WTC11 (cell line): Measurements from ENCODE around the gene GPR161. TPM values are rescaled to one million over a fixed set of nuclear protein-coding genes. Genes with fewer than 3 reads are reported as not detected.

Experiments
- ATAC-seq: fragments of 200-7000 bp; cut with Tn5 transposase; 2 replicates; pipeline ENCODE4 v1.10.0; 2021; ENCODE audit warnings: mild to moderate bottlenecking, moderate library complexity
- CTCF ChIA-PET: fragments of 300-600 bp; sonication (Branson Sonifier 250); formaldehyde crosslinking; loops from one replicate; lab custom pipeline; 2021; ENCODE audit warnings: antibody characterized with exemption; lab: Charles Lee
- POLR2A ChIA-PET: fragments of 350-600 bp; sonication (Branson Sonifier 250); formaldehyde crosslinking; loops from one replicate; lab custom pipeline; 2021; ENCODE audit warnings: antibody characterized with exemption; lab: Charles Lee
- DNase-seq: peaks from one replicate; pipeline ENCODE4 v3.0.0; 2021; ENCODE audit warnings: low spot score
- H3K27ac Mint-ChIP-seq: 2 replicates; pipeline ENCODE4 v1.8.0; 2021; ENCODE audit warnings: mixed read lengths
- H3K27me3 Mint-ChIP-seq: 2 replicates; pipeline ENCODE4 v1.8.0; 2021; ENCODE audit warnings: low read depth, mild to moderate bottlenecking, moderate library complexity, mixed read lengths
- H3K36me3 Mint-ChIP-seq: 2 replicates; pipeline ENCODE4 v1.8.0; 2021; ENCODE audit warnings: mixed read lengths
- H3K4me1 Mint-ChIP-seq: 2 replicates; pipeline ENCODE4 v1.8.0; 2022; ENCODE audit warnings: mixed read lengths
- H3K4me3 Mint-ChIP-seq: 2 replicates; pipeline ENCODE4 v1.8.0; 2021; ENCODE audit warnings: mild to moderate bottlenecking, moderate library complexity, mixed read lengths
- H3K9me3 Mint-ChIP-seq: 2 replicates; pipeline ENCODE4 v1.8.0; 2021; ENCODE audit warnings: mixed read lengths
- CREB1 ChIP-seq: sonication (generic); formaldehyde crosslinking; IDR thresholded peaks from 2 replicates; pipeline ENCODE4 v1.8.0; 2023; ENCODE audit warnings: mild to moderate bottlenecking, missing genetic modification reagents
- GRHL2 ChIP-seq: fragments of 250-450 bp; sonication (Bioruptor Pico); IDR thresholded peaks from 2 replicates; pipeline ENCODE4 v1.8.0; 2022; ENCODE audit warnings: mild to moderate bottlenecking, moderate library complexity; ENCODE audit not compliant: insufficient replicate concordance, severe bottlenecking
- HMGA2 ChIP-seq: fragments of 250-450 bp; sonication (Bioruptor Pico); IDR thresholded peaks from 2 replicates; pipeline ENCODE4 v1.4.0; 2021; ENCODE audit warnings: mild to moderate bottlenecking, moderate library complexity
- IRF2 ChIP-seq: sonication (generic); formaldehyde crosslinking; IDR thresholded peaks from 2 replicates; pipeline ENCODE4 v1.8.0; 2022; ENCODE audit warnings: low read depth, missing genetic modification reagents, borderline replicate concordance
- JAZF1 ChIP-seq: fragments of 250-450 bp; sonication (Bioruptor Pico); IDR thresholded peaks from 2 replicates; pipeline ENCODE4 v1.9.0; 2021; ENCODE audit warnings: moderate library complexity, mild to moderate bottlenecking, inconsistent platforms
- NFATC4 ChIP-seq: fragments of 250-450 bp; sonication (Bioruptor Pico); IDR thresholded peaks from 2 replicates; pipeline ENCODE4 v1.9.0; 2021; ENCODE audit warnings: mild to moderate bottlenecking
- NFE2L1 ChIP-seq: sonication (generic); formaldehyde crosslinking; IDR thresholded peaks from 2 replicates; pipeline ENCODE4 v1.8.1; 2023; ENCODE audit warnings: missing genetic modification reagents
- NR3C1 ChIP-seq: sonication (generic); formaldehyde crosslinking; conservative IDR thresholded peaks from 2 replicates; pipeline ENCODE4 v1.8.1; 2023; ENCODE audit warnings: low read depth, mild to moderate bottlenecking, missing genetic modification reagents
- TEAD4 ChIP-seq: sonication (generic); formaldehyde crosslinking; IDR thresholded peaks from 2 replicates; pipeline ENCODE4 v1.8.0; 2022; ENCODE audit warnings: mild to moderate bottlenecking, missing genetic modification reagents
- ZNF121 ChIP-seq: sonication (generic); formaldehyde crosslinking; IDR thresholded peaks from 2 replicates; pipeline ENCODE4 v1.8.0; 2023; ENCODE audit warnings: missing genetic modification reagents
- ZNF232 ChIP-seq: sonication (generic); formaldehyde crosslinking; IDR thresholded peaks from 2 replicates; pipeline ENCODE4 v1.8.0; 2022; ENCODE audit warnings: mild to moderate bottlenecking, missing genetic modification reagents
- ZNF317 ChIP-seq: sonication (generic); formaldehyde crosslinking; IDR thresholded peaks from 2 replicates; pipeline ENCODE4 v1.8.1; 2023; ENCODE audit warnings: low read depth, mild to moderate bottlenecking, moderate library complexity, missing genetic modification reagents, borderline replicate concordance
- ZNF396 ChIP-seq: fragments of 250-450 bp; sonication (Bioruptor Pico); IDR thresholded peaks from 2 replicates; pipeline ENCODE4 v1.8.0; 2021; ENCODE audit warnings: mild to moderate bottlenecking, moderate library complexity, borderline replicate concordance
- total RNA-seq: library from RNA; stranded (reverse); gene quantifications from 3 replicates; pipeline ENCODE4 v1.2.3, GENCODE V29; 2021
- TF ChIP-seq, protein P1 (sequence below): fragments of 250-450 bp; sonication (Bioruptor Pico); IDR thresholded peaks from 2 replicates; pipeline ENCODE4 v1.9.0; 2021; ENCODE audit warnings: mild to moderate bottlenecking
- TF ChIP-seq, protein P2 (sequence below): fragments of 250-450 bp; sonication (Bioruptor Pico); IDR thresholded peaks from 2 replicates; pipeline ENCODE4 v1.9.0; 2021; ENCODE audit warnings: mild to moderate bottlenecking, borderline replicate concordance
- TF ChIP-seq, protein P3 (sequence below): sonication (generic); formaldehyde crosslinking; IDR thresholded peaks from 2 replicates; pipeline ENCODE4 v1.8.1; 2023; ENCODE audit warnings: mild to moderate bottlenecking, moderate library complexity, missing genetic modification reagents

GPR161 gene
- total RNA-seq, 1 experiment from 2014 or later: 11.6 TPM

DNA sequence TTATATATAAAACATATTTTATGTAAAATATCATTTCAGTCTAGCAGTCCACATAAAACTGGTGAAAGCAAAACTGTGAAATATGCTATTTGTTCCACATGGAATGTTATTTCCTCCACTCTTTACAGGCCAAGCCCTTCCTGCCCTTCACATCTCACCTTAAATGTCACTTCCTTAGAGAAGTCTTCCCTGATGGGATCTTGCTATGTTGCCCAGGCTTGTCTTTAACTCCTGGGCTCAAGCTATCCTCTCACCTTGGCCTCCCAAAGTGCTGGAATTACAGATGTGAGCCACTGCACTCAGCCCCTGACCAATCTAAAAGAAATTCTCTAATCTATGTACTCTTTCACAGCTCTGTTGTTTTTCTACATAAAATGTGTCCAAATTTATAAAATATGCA is 2.3 kb upstream of the GPR161 start:
- DNase-seq (no peak), ATAC-seq (no peak)
- ChIA-PET POLR2A (no interaction called here), CTCF (interaction anchor here (1.1 kb wide), 1 partner anchor 96 kb away, joined by 4 read pairs; no protein-coding TSS in a partner anchor)
- peak; percentile 64; the same call in 1 of the 2 replicates for TF ChIP-seq ZNF121 (CRISPR knock-in tag)
- TF ChIP-seq, protein P1, sequence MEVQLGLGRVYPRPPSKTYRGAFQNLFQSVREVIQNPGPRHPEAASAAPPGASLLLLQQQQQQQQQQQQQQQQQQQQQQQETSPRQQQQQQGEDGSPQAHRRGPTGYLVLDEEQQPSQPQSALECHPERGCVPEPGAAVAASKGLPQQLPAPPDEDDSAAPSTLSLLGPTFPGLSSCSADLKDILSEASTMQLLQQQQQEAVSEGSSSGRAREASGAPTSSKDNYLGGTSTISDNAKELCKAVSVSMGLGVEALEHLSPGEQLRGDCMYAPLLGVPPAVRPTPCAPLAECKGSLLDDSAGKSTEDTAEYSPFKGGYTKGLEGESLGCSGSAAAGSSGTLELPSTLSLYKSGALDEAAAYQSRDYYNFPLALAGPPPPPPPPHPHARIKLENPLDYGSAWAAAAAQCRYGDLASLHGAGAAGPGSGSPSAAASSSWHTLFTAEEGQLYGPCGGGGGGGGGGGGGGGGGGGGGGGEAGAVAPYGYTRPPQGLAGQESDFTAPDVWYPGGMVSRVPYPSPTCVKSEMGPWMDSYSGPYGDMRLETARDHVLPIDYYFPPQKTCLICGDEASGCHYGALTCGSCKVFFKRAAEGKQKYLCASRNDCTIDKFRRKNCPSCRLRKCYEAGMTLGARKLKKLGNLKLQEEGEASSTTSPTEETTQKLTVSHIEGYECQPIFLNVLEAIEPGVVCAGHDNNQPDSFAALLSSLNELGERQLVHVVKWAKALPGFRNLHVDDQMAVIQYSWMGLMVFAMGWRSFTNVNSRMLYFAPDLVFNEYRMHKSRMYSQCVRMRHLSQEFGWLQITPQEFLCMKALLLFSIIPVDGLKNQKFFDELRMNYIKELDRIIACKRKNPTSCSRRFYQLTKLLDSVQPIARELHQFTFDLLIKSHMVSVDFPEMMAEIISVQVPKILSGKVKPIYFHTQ (CRISPR knock-in tag): no peak
- no peak overlapping the region for H3K4me3 Mint-ChIP-seq
- peaks cover 41% of the 10 kb centered on the region for H3K27me3 Mint-ChIP-seq
- no peak overlapping the region for H3K27ac Mint-ChIP-seq
- peaks cover 21% of the 10 kb centered on the region for H3K4me1 Mint-ChIP-seq
- no peaks in the 10 kb centered on the region for H3K9me3 Mint-ChIP-seq
- H3K36me3 Mint-ChIP-seq: no peaks in the 10 kb centered on the region

DNA sequence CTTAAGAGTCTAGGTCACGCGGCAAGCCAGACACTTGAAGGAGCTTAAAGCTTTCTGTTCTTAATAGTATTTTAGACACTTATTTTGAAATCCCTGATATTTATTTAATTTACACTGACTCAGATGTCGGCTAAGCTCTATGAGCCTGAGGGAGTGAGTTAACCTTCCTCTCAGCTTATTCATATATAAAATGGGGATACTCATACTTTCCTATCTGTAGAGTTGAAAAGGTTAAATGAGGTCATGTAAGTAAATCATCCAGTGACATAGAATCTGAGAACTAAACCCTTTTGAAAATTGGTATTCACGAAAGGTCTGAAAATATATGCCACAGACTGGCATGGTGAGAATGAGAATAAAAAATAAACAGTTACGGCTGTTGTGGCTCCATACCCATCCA is 1.4 kb upstream of the GPR161 start:
- ATAC-seq (no peak), DNase-seq (no peak)
- POLR2A ChIA-PET: no interaction called here
- TF ChIP-seq HMGA2: no peak
- TF ChIP-seq ZNF317 (CRISPR knock-in tag): no peak
- TF ChIP-seq, protein P2, sequence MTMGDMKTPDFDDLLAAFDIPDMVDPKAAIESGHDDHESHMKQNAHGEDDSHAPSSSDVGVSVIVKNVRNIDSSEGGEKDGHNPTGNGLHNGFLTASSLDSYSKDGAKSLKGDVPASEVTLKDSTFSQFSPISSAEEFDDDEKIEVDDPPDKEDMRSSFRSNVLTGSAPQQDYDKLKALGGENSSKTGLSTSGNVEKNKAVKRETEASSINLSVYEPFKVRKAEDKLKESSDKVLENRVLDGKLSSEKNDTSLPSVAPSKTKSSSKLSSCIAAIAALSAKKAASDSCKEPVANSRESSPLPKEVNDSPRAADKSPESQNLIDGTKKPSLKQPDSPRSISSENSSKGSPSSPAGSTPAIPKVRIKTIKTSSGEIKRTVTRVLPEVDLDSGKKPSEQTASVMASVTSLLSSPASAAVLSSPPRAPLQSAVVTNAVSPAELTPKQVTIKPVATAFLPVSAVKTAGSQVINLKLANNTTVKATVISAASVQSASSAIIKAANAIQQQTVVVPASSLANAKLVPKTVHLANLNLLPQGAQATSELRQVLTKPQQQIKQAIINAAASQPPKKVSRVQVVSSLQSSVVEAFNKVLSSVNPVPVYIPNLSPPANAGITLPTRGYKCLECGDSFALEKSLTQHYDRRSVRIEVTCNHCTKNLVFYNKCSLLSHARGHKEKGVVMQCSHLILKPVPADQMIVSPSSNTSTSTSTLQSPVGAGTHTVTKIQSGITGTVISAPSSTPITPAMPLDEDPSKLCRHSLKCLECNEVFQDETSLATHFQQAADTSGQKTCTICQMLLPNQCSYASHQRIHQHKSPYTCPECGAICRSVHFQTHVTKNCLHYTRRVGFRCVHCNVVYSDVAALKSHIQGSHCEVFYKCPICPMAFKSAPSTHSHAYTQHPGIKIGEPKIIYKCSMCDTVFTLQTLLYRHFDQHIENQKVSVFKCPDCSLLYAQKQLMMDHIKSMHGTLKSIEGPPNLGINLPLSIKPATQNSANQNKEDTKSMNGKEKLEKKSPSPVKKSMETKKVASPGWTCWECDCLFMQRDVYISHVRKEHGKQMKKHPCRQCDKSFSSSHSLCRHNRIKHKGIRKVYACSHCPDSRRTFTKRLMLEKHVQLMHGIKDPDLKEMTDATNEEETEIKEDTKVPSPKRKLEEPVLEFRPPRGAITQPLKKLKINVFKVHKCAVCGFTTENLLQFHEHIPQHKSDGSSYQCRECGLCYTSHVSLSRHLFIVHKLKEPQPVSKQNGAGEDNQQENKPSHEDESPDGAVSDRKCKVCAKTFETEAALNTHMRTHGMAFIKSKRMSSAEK: no peak
- no peak for TF ChIP-seq CREB1 (CRISPR knock-in tag)
- TF ChIP-seq, protein P3, sequence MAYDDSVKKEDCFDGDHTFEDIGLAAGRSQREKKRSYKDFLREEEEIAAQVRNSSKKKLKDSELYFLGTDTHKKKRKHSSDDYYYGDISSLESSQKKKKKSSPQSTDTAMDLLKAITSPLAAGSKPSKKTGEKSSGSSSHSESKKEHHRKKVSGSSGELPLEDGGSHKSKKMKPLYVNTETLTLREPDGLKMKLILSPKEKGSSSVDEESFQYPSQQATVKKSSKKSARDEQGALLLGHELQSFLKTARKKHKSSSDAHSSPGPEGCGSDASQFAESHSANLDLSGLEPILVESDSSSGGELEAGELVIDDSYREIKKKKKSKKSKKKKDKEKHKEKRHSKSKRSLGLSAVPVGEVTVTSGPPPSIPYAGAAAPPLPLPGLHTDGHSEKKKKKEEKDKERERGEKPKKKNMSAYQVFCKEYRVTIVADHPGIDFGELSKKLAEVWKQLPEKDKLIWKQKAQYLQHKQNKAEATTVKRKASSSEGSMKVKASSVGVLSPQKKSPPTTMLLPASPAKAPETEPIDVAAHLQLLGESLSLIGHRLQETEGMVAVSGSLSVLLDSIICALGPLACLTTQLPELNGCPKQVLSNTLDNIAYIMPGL (CRISPR knock-in tag): no peak
- H3K27me3 Mint-ChIP-seq: peaks cover 41% of the 10 kb centered on the region
- no peak overlapping the region for H3K27ac Mint-ChIP-seq
- H3K36me3 Mint-ChIP-seq: no peaks in the 10 kb centered on the region
- CTCF ChIA-PET: interaction anchor here (1.1 kb wide), 1 partner anchor 97 kb away, joined by 4 read pairs; no protein-coding TSS in a partner anchor
- H3K4me3 Mint-ChIP-seq: peak overlapping the region; percentile 96
- no peaks in the 10 kb centered on the region for H3K9me3 Mint-ChIP-seq
- peaks cover 22% of the 10 kb centered on the region for H3K4me1 Mint-ChIP-seq

DNA sequence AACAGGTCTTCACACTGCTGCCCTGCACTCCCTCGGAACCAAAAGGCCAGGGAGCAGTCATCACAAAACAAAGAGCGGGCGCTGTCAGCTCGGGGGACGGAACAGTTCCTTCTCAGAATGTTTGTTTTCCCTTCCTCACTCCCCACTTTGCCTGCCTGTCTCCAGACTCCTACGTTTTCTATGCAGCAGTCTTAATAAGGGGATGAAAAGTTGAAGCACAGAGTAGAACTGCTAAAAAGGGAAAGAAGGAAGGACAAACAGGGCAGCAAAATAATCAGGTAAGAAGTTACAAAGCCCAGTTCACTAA is 738 bp upstream of the GPR161 start:
- H3K27ac Mint-ChIP-seq: peak overlapping the region; percentile 87
- ChIA-PET POLR2A (no interaction called here), CTCF (interaction anchor here (3.0 kb wide), 1 partner anchor 55 kb away, joined by 20 read pairs; no protein-coding TSS in a partner anchor)
- ATAC-seq: peak; percentile 52
- peaks cover 41% of the 10 kb centered on the region for H3K27me3 Mint-ChIP-seq
- H3K4me1 Mint-ChIP-seq: peaks cover 22% of the 10 kb centered on the region
- no peaks in the 10 kb centered on the region for H3K36me3 Mint-ChIP-seq
- peak overlapping the region; percentile 96 for H3K4me3 Mint-ChIP-seq
- DNase-seq: no peak
- no peaks in the 10 kb centered on the region for H3K9me3 Mint-ChIP-seq
- TF ChIP-seq ZNF396 (no peak), IRF2 (CRISPR knock-in tag) (no peak), GRHL2 (CRISPR knock-in tag) (no peak), NR3C1 (CRISPR knock-in tag) (no peak), ZNF121 (CRISPR knock-in tag) (no peak), TEAD4 (no peak), NFATC4 (CRISPR knock-in tag) (no peak), ZNF232 (CRISPR knock-in tag) (no peak), JAZF1 (no peak), NFE2L1 (CRISPR knock-in tag) (no peak)
- TF ChIP-seq, protein P2: no peak
